ENCODE data around the gene EHMT2.

DNA sequence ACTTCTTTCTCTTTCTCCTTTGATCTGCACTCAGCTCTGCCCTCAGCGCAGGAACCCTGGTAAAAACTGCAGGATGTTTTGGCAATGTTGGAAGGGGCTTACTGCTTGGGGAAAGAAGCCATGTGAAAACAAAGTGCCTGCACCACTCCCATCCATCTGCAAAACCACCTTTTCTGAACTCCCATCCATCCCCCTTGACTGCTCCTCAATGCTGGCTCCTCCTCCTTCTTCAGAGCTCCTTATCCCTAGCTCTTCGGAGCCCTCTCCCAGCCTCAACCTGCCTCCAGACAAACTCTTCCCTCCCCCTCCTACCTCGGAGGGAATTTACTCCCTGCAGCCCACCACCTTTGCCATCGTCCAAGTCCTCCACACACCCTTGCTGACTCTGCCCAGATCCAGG, 8.6 kb upstream of the EHMT2 start:
- TF ChIP-seq POLR2AphosphoS5 (IDR thresholded peaks at IDR 0.05; ENCODE audit: low read depth, low read length) = no peak
- TF ChIP-seq POLR2A (IDR thresholded peaks at IDR 0.05; ENCODE audit: low read depth, low read length) = no peak

Measured in GM12892 (cell line).